SU-DHL-6 (cell line): ENCODE data around the gene DUSP28.

Experiments used
- CTCF ChIP-seq: fragments of 200-600 bp; sonication (generic); IDR thresholded peaks from one replicate; pipeline ENCODE4 v1.5.1; 2017; ENCODE audit warnings: antibody characterized with exemption, mild to moderate bottlenecking, low read length, moderate library complexity; ENCODE audit not compliant: insufficient read depth, poor library complexity, severe bottlenecking
- EZH2phosphoT487 ChIP-seq: fragments of 200-600 bp; sonication (generic), shearing (Covaris generic); conservative IDR thresholded peaks from 2 replicates; pipeline ENCODE4 v1.6.1; 2018; ENCODE audit warnings: mild to moderate bottlenecking, antibody characterized with exemption, low read length, moderate library complexity, mixed read lengths

- TF ChIP-seq CTCF (no peak), EZH2phosphoT487 (no peak)
Observed at GRCh38 chr2:240570531-240571313, 10.6 kb downstream of the DUSP28 start.
